Mesothelial cell of epicardium (in vitro differentiated cells): ENCODE measurements around the gene TTC14. TPM values are rescaled to one million over a fixed set of nuclear protein-coding genes. Genes with fewer than 3 reads are reported as not detected.

ENCODE experiments used
- DNase-seq, 2 experiments: peaks; one replicate each; pipeline ENCODE4 v3.0.0; 2021; ENCODE audit warnings: low spot score in 2 of 2; ENCODE audit not compliant: unreplicated experiment in 2 of 2
- H3K27ac Mint-ChIP-seq: 2 replicates; pipeline ENCODE4 v1.8.0; 2021; ENCODE audit warnings: mixed read lengths
- H3K27me3 Mint-ChIP-seq: 2 replicates; pipeline ENCODE4 v1.8.0; 2021; ENCODE audit warnings: low read depth, mixed read lengths
- H3K36me3 Mint-ChIP-seq: 2 replicates; pipeline ENCODE4 v1.8.0; 2021; ENCODE audit warnings: mixed read lengths
- H3K4me1 Mint-ChIP-seq: 2 replicates; pipeline ENCODE4 v1.8.0; 2021; ENCODE audit warnings: mixed read lengths
- H3K4me3 Mint-ChIP-seq: 2 replicates; pipeline ENCODE4 v1.8.0; 2021; ENCODE audit warnings: mild to moderate bottlenecking, moderate library complexity, mixed read lengths
- H3K9me3 Mint-ChIP-seq: 2 replicates; pipeline ENCODE4 v1.8.0; 2021; ENCODE audit warnings: mixed read lengths
- CTCF ChIP-seq: fragments of 200-600 bp; sonication (generic); IDR thresholded peaks from one replicate; pipeline ENCODE4 v1.5.0; 2021; ENCODE audit warnings: antibody characterized with exemption; ENCODE audit not compliant: unreplicated experiment
- total RNA-seq: library from RNA; stranded (reverse); gene quantifications from 3 replicates; pipeline ENCODE4 v1.2.1, GENCODE V29; 2021

The TTC14 gene
- total RNA-seq, 1 donor from 2014 or later: 78.8 TPM

- Mint-ChIP-seq H3K36me3 (no peaks in the 10 kb centered on the region), H3K4me1 (no peaks in the 10 kb centered on the region), H3K4me3 (no peak overlapping the region), H3K9me3 (no peaks in the 10 kb centered on the region), H3K27ac (no peak overlapping the region), H3K27me3 (peaks cover 12% of the 10 kb centered on the region)
- no peak for DNase-seq
- no peak for TF ChIP-seq CTCF
Observed at GRCh38 chr3:180640987-180641386, 39.0 kb downstream of the TTC14 start.

- Mint-ChIP-seq H3K27me3 (peaks cover 17% of the 10 kb centered on the region), H3K27ac (no peak overlapping the region), H3K36me3 (no peaks in the 10 kb centered on the region), H3K9me3 (no peaks in the 10 kb centered on the region), H3K4me3 (no peak overlapping the region), H3K4me1 (no peaks in the 10 kb centered on the region)
- peak; percentile 51 for TF ChIP-seq CTCF
- no peak for DNase-seq
Observed at GRCh38 chr3:180646187-180646790, 44.3 kb downstream of the TTC14 start.

DNA sequence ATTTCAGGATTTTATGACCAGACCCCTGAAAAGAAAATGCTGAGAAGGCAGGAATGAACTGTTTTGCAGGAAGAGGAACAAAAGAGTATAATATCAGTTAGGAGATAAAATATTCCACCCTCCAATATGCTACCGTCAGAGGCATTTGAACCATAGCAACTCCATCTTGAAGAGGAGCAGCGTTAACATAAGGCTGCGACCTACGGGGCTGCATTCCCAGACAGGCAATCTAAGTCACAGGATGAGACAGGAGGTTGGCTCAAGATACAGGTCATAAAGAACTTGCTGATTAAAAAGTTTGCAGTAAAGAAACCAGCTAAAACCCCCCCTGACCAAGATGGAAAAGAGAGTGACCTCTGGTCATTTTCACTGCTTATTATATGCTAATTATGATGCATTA, 54.4 kb downstream of the TTC14 start:
- H3K27me3 Mint-ChIP-seq: peaks cover 17% of the 10 kb centered on the region
- H3K36me3 Mint-ChIP-seq: no peaks in the 10 kb centered on the region
- DNase-seq: no peak
- no peaks in the 10 kb centered on the region for H3K9me3 Mint-ChIP-seq
- H3K27ac Mint-ChIP-seq: no peak overlapping the region
- TF ChIP-seq CTCF: no peak
- no peaks in the 10 kb centered on the region for H3K4me1 Mint-ChIP-seq
- no peak overlapping the region for H3K4me3 Mint-ChIP-seq

- Mint-ChIP-seq H3K9me3 (no peaks in the 10 kb centered on the region), H3K27me3 (peaks cover 17% of the 10 kb centered on the region), H3K36me3 (no peaks in the 10 kb centered on the region), H3K4me3 (no peak overlapping the region), H3K4me1 (no peaks in the 10 kb centered on the region), H3K27ac (no peak overlapping the region)
- no peak for DNase-seq
- TF ChIP-seq CTCF: no peak
Observed at GRCh38 chr3:180657094-180657493, 55.1 kb downstream of the TTC14 start.

Other genes starting within 250 kb of the TTC14 start
- gene CCDC39, start 77.3 kb downstream of the TTC14 start, total RNA-seq: not detected in 3 replicates